SK-N-DZ (cell line): ENCODE measurements around the gene TMX4.

Experiments
- DNase-seq: peaks from one replicate; pipeline ENCODE4 v3.0.0-alpha.2; 2015; ENCODE audit warnings: low spot score

Gene TMX4

DNA sequence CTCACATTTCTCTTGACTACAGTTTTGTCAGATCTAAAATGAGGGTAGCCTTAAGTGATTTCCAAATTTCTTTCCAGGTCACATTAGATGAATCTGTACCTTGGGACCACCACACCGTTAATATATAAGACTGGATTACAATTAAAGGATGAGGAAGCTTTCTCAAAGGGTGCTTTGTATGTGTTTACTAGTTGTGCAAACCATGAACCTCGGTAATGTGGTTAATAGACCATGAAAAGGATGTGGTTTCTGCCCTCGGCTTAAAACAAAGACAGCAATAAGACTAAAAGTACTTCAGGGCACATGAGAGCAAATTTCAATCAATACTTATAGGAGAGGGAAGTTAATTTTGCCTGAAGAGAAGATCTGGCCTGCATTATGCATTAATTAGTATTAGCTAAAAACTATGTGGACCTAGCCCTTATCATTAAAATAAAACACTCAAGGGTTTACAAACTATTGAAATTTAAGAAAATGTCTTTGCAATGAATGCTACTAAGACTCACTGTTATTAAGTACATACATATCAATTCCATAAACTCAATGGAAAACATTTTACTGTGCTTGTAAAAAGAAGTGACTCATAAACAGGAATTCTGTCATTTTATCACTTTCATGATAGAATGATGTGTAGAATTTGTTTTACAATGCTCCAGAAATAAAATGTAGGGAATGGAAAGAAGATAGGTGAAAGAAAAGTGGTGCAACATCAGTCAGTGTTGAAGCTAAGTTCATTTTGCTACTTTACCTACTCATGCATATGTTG is 936 bp upstream of the TMX4 start:
- DNase-seq = no peak

DNA sequence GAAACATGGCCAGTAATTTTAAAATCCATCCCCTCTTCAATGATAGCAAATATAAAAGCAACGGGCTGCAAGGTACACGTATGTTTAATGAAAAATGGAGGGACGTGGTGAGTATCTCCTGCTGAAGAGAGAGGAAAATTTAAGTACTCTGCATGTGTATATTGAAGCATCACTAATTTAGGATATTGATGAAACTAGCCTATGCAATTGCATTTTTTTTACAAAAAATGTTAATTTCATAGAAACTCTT is 362 bp upstream of the TMX4 start:
- no peak for DNase-seq

DNA sequence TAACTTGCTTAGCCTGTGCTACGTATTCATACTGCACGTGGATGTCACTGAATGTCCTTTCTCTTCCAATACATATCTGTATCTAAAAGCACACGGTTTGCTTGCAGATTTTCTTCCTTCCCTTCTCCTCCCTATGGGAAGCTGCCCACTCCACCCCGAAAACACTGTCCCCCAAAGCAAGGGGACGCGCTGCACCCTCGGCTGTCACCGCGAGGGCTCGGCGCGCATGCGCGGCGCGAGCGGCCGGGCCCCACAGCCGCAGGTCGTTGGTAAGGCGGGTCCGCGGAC is 659 bp downstream of the TMX4 start:
- DNase-seq = peak; percentile 83

DNA sequence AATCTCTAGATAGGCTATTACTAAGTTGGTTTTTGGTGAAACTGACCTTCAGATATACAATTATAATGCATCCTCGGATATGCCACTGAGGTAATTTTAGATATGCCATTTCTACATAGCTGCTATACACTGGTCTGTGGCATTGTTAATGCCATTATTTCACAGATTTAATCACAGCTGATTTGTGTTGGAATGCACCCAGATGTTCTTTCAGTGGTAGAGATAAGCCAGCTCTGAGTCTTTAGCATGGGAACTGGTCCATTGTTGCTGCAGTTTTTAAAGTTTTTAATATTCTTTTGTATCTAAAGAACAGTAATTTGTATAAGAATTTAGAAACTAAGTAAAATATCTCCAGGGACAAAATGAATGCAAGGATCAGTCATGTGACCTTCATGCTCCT is 6.8 kb downstream of the TMX4 start:
- DNase-seq = no peak

DNA sequence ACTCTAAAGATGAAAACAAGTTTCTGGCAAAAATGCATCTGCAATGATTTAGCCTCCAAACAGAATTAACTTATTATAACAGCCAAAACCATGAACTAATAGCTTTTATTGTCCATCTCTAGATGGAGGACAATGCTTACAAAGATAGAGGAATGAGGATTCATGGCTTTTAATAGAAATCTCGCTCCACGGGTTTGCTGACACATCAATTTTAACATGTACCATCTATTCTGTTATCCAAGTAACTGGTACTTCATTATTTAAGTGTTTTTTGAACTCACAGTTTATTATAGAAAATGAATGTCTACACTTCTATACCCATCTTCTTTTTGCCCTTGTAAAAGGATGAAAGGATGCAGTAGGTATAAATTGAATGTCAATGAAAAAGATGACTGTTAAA is 10.8 kb downstream of the TMX4 start:
- DNase-seq = no peak

DNA sequence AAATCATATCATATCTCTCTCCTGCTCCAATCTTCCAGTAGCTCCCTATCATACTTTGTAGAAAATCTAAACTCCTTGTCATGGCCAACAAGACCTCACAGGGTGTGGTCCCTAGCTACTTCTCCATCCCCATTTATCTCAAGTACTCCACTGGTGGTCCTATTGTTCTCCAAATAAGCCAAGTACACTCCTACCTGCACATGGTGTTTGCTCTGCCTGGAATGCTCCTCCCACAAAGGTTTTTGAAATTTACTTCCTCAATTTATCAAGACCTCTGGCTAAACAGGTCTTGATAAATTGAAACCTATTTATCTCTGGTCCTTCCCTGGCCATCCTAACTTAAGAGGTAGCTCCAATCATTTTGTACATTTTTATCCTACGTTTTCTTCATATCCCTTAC is 12.1 kb downstream of the TMX4 start:
- DNase-seq = no peak

DNA sequence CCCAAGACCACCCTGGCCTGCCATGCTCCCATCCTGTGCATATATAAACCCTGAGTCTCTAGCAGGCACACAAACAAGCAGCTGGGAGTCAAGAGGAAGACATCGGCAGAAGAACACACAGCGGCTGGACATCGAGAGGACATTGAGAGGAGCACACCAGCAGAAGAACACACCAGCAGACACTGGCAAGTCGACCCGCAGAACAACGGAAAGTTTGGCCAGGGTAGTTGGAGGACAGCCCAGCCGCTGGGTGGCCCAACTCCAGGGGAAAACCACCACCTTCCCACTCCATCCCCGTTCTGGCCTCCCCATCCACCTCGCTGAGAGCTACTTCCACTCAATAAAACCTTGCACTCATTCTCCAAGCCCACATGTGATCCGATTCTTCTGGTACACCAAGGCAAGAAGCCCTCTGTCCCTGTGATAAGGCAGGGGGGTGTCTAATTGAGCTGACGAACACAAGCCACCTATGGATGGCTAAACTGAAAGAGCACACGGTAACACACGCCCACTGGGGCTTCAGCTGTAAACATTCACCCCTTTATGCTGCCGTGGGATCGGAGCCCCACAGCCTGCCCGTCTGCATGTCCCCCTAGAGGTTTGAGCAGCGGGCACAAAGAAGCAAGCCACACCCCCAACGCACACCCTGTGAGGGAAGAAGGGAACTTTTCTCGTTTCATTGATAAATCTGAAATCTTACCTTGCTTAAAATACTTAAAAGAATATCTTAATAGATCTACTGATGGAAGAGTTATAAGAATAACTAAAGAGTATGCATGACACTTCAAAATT is 13.8 kb downstream of the TMX4 start:
- DNase-seq = no peak

DNA sequence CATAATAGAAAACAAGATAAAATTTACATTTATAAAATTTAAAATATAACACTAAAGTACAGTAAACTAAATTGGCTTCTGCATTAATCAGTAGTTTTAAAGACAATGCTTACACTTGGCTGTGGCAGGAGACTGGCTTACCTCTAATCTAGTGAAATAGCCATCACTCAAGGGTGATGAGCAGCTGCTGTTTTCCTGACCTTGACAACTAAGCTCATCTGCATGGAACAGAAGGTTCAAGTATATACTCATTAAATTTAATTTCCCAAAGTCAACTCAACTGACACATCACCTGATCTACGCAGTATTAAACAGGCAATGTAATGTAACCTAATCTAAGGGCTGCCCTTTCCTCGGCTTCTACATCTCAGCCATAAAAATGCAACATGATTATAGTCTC is 14.5 kb downstream of the TMX4 start:
- no peak for DNase-seq

DNA sequence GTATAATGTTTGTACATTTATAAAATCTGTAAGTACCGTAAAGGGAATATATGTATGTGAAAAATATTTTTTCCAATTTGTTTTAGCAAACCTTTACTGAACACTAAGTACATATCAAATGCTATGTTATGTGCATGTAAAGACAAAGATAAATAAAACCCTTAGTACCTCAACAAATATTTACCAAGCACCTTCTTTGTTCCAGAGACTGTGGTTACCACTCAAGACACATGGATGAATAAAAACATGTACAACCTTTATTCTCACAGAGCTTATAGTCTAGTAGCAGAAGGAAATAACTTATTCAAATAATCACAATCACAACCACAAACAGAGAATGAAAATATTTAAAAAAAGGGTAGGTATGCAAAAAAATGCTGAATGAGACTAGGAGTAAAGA is 17.5 kb downstream of the TMX4 start:
- no peak for DNase-seq

DNA sequence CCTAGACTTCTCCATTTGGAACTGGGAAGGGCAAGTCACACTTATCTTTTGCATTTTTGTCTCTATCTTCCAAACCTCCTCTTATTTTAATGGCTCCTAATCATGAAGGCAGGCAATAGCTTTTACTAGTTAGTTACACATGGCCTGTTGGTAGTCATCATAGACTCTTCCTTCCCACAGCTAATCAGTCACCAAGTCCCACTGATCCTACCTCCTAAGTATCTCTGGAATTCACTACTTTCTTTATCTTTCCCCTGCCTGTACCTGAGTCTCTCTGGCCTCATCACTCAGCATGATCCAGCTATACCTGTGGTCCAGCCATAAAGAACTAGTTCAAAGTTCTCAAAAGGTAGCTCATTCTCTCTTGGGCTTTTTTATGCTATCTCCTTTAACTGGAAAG is 18.8 kb downstream of the TMX4 start:
- no peak for DNase-seq

DNA sequence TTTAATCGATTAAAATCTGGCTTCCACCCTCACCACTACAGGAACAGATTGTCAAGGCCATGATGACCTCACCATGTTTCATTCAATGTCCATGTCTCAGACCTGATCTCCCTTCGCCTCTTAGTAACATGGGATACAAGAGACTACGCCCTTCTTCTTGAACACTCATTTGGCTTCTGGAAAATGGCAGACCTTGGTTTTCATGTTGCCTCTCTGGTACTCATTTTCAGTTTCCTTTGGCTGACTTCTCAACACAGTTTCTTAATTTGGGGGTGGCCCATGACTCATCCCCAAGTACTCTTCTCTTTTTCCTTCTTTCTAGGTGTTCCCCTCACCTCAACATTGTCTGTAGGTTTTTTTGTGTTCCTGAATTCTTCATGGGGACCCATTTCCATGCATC is 22.7 kb downstream of the TMX4 start:
- DNase-seq = no peak

DNA sequence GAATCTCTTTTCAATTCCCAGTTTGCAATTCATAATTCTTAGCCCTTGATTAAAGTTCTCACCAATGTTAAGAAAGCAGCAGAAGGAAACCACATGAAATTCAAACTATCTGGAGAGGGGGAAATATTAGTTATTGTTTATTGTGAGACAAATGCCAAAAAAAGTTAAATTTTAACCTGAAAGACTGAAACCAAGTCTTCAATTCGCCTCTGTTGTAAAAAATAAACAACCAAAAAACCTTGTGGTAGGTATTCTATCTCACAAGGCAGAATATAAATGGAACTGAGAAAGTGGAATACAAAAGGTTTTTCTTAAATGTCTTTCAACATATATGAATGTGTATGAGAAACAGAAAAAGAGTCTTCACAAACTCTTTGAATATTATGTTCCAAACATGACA is 24.8 kb downstream of the TMX4 start:
- DNase-seq = no peak

DNA sequence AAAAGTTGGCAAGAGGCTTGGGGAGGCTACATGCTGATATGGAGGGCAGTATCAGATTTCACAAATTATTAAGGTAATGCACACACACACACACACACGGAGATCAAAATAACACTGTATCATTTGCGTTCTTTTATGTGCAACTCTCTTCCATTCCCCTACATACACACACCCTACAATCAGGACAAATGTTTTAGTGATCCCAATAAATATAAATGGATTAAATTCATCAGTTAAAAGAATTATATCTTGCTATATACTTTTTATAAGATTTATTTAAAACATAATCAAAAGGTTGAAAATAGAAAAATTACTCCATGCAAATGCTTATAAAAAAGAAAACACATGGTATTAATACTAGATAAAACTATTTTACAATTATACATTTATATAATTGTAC is 25.9 kb downstream of the TMX4 start:
- DNase-seq = no peak

DNA sequence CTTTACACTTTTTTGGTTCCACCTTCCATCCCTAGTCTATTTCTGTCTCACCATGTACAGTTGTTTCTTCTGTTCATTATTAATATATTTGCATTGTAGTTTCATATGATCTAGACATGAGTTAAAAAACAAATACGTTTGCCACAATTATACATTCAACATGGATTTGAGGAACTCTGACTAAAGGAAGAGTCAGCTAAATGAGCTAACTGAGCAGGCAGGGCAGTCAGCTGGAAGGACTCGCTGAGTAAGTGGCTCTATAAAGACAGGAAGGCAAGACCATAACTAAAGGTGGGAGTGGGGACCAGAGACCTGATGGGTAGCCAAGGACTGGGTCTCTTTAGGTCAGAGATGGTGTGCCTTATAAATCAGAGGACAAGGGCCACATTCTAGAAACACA is 26.3 kb downstream of the TMX4 start:
- DNase-seq = no peak

DNA sequence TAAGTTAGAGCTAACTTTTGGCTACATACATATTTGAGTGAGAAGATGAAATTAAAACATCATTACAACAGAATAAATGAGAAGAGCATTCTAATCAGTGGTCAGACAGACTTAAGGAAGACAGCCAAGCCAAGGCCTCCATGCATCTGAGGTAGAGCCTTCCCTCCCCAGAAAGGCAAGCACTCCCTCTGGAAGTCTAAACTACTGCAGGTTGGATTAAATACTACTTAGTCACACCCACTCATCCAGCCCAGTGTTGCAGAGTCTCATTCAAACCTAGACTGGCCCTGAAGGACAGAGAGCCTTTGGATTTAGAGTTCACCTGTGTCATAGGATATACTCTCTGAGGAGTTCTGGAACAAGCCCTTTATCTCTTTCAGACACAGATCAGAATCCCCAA is 29.2 kb downstream of the TMX4 start:
- no peak for DNase-seq

DNA sequence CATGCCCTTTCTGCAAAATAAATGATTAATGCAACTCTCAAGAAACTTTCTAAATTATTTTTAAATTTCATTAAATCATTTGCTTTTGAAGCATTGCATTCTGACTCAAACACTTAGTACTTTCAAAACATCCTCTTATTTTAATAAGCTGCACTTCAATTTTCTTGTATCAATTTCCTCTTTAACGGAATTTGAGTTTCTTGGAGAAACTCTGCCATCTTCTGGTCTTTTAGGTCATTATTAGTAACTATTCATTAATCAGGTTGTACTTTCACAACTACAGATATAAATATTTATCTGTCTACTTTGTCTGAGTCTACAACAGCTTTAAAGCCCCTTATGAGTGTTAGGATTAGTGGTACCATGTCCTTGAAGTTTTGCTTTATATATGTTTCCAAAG is 30.2 kb downstream of the TMX4 start:
- no peak for DNase-seq

DNA sequence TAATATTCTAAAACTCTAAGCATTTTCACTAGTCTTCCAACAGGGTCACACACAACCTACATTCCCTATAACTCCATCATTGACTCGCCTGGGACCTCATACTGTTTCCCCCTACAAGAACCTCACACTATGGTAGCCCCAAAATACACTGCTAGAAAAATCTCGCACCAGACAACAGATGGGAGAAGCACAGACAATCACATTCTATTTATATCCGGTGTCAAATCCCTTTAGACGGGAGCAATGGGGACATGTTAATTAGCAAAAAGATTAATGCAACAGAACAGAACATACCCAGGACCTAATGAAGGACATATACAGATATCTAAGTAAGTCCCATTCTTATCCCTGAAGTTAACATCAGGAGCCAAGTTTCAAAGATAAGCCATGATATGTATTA is 33.6 kb downstream of the TMX4 start:
- no peak for DNase-seq

DNA sequence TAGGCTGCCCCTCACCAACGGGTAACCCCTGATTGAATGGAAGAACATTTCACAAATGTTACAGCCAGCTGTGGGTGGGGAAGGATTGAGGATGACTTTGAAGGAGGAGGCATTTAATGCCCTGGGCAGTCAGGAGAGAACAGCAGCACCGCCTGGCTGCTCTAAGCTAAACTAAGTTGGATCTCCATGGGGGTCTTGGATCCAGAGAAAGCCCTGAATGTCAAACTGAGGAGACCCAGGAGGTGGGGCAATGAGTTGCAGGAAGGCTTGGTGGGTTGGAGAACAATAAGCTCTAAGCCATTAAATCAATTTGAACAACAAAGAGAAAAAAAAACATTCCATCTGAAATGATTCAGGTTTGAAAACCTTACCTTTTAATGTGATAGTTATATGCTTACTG is 35.4 kb downstream of the TMX4 start:
- no peak for DNase-seq

DNA sequence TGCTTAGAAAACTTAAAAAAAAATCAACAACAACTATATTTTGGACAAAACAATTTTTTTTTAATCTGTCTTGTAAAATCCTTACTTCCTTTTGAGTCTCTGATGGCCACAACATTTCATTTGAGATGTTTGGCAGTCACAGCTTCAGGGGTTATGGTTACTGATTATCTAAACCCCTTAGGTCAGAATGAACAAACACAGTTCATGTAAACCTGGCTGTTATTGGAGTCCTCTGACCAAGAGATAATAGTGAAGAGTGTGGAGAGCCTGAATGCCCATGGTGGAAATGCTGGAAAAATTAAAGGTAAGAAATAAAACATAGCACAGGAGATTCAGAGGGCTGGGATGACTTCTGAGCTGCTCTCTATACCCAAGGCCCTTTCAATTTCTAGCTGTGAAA is 38.2 kb downstream of the TMX4 start:
- DNase-seq = no peak

DNA sequence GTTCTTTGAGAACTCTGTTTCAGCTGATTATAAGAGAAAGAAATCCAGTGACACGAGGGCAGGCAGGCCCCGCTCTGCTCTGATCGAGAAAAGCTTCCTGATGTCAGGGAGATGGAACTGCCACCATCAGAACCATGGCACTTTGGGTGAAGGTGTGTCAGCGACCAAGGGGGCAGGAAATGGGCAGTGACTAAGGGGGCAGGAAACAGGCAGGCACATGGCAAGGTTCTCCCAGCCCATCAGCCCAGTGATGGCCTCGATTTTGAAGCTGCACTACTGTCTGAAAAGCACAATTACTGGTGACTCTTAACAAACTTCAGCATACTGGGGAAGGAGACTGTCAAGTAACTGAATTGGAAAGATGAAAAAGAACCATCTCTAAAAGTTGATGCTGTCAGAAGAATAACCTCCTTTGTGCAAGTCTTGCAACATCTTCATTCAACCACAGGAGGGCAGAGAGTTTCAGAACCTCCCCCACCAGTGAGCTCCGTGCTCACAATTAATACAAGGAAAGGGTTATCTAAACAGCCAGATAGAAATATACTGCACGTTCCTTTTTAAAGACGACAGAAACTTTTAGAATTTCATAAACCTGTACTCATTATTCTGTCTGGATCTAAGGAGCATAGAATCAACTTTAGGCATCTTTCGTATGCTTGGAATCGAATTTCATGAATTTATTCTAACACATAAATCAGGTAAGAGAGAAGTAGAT is 39.1 kb downstream of the TMX4 start:
- peak; percentile 21 for DNase-seq

DNA sequence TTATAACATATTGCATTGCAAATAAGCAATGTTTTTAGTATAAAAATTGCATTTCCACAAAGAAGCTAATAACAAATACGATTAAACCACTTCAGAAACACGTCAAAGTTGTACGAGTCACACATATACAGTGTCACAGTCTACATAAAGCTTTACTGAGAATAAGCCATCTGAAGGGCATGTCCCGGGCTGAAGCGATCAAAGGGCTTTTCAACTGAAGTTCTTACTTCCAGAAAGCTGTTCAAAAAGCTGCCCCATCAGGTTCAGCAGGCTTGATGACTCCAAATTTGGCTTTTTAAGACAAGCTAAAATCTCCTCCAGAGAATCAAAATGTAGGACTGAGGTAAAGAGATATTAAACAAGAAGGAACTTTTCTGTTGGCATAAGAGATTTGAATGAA is 41.9 kb downstream of the TMX4 start:
- no peak for DNase-seq

DNA sequence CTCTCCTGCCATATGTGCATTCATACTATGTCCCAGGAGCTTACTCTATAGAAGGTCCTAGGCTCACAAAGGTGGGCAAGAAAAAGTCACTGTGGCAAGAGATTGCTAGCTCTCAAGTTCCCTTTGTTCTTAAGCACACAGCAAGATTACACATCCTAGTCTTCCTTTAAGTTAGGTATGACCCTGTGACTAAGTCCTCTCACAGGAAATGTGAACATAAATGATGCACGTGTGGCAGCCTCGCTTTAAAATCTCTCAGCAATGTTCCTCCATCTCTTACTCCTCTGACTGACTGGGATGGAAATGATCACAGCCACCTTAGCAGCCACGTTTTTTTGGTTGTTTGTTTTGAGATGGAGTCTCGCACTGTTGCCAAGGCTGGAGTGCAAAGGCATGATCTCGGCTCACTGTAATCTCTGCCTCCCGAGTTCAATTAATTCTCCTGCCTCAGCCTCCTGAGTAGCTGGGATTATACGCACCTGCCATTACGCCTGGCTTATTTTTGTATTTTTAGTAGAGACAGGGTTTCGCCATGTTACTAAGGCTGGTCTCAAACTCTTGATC is 43.6 kb downstream of the TMX4 start:
- no peak for DNase-seq
